Lower lobe of right lung (tissue), 2 donors: ENCODE data around the gene FAM228B. TPM values are rescaled to one million over a fixed set of nuclear protein-coding genes. Genes with fewer than 3 reads are reported as not detected.

Experiments used
- ATAC-seq, 2 donors: fragments of 200-7000 bp; cut with Tn5 transposase; one replicate each; pipeline ENCODE4 v1.9.1; 2020 to 2022; ENCODE audit warnings: mild to moderate bottlenecking in 2 of 2, moderate library complexity in 2 of 2
- DNase-seq: peaks from one replicate; pipeline ENCODE4 v3.0.0-alpha.2; 2020
- H3K27ac ChIP-seq: fragments of 200-600 bp; one replicate; pipeline ENCODE4 v1.8.0; 2022
- H3K27me3 ChIP-seq: fragments of 200-600 bp; one replicate; pipeline ENCODE4 v1.8.0; 2022; ENCODE audit warnings: low read depth
- H3K36me3 ChIP-seq: fragments of 200-600 bp; one replicate; pipeline ENCODE4 v1.8.0; 2022; ENCODE audit warnings: mild to moderate bottlenecking
- H3K4me1 ChIP-seq: fragments of 200-600 bp; one replicate; pipeline ENCODE4 v1.8.0; 2022
- H3K4me3 ChIP-seq: fragments of 200-600 bp; one replicate; pipeline ENCODE4 v1.8.0; 2022; ENCODE audit warnings: mild to moderate bottlenecking
- H3K9me3 ChIP-seq: fragments of 200-600 bp; one replicate; pipeline ENCODE4 v1.8.0; 2022
- intact Hi-C: fragments of 100-400 bp; cut with DNase I; formaldehyde crosslinking; loops from one replicate; pipeline ENCODE4 v1.11.0; 2022
- total RNA-seq: library from RNA; stranded (reverse); fragmentation: NEBNext Ultra II Directional; extraction: Animal tissue kit (Norgen Biotek cat#: 25700); gene quantifications from one replicate; pipeline ENCODE4 v1.2.1, GENCODE V29; 2021
- TF ChIP-seq, protein P1 (sequence below): fragments of 200-600 bp; IDR thresholded peaks from one replicate; pipeline ENCODE4 v1.8.0; 2022; ENCODE audit warnings: antibody characterized with exemption, mild to moderate bottlenecking
- donor health status: DM: no; HTN: yes; CAD: no; lungs with severe emphysema.

FAM228B gene
- total RNA-seq, 1 donor from 2014 or later = 25.4 TPM

GRCh38 chr2:24101992-24102391 is 21.3 kb upstream of the FAM228B start:
- no peaks in the 10 kb centered on the region for H3K36me3 ChIP-seq
- TF ChIP-seq, protein P1, sequence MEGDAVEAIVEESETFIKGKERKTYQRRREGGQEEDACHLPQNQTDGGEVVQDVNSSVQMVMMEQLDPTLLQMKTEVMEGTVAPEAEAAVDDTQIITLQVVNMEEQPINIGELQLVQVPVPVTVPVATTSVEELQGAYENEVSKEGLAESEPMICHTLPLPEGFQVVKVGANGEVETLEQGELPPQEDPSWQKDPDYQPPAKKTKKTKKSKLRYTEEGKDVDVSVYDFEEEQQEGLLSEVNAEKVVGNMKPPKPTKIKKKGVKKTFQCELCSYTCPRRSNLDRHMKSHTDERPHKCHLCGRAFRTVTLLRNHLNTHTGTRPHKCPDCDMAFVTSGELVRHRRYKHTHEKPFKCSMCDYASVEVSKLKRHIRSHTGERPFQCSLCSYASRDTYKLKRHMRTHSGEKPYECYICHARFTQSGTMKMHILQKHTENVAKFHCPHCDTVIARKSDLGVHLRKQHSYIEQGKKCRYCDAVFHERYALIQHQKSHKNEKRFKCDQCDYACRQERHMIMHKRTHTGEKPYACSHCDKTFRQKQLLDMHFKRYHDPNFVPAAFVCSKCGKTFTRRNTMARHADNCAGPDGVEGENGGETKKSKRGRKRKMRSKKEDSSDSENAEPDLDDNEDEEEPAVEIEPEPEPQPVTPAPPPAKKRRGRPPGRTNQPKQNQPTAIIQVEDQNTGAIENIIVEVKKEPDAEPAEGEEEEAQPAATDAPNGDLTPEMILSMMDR = no peak

GRCh38 chr2:24102677-24103076 is 20.6 kb upstream of the FAM228B start:
- ATAC-seq = no peak
- DNase-seq = no peak
- no peaks in the 10 kb centered on the region for H3K4me1 ChIP-seq
- H3K4me3 ChIP-seq = no peak overlapping the region
- intact Hi-C loops = no loop called here
- H3K27me3 ChIP-seq = no peaks in the 10 kb centered on the region
- no peaks in the 10 kb centered on the region for H3K9me3 ChIP-seq
- TF ChIP-seq, protein P1 = no peak
- no peak overlapping the region for H3K27ac ChIP-seq
- H3K36me3 ChIP-seq = no peaks in the 10 kb centered on the region

More at GRCh38 chr2:24101992-24102391, 21.3 kb upstream of the FAM228B start:
- no peak for DNase-seq
- H3K27ac ChIP-seq = no peak overlapping the region
- H3K9me3 ChIP-seq = no peaks in the 10 kb centered on the region
- intact Hi-C loops = no loop called here
- H3K27me3 ChIP-seq = no peaks in the 10 kb centered on the region
- no peak overlapping the region for H3K4me3 ChIP-seq
- no peak for ATAC-seq
- H3K4me1 ChIP-seq = no peaks in the 10 kb centered on the region

DNA sequence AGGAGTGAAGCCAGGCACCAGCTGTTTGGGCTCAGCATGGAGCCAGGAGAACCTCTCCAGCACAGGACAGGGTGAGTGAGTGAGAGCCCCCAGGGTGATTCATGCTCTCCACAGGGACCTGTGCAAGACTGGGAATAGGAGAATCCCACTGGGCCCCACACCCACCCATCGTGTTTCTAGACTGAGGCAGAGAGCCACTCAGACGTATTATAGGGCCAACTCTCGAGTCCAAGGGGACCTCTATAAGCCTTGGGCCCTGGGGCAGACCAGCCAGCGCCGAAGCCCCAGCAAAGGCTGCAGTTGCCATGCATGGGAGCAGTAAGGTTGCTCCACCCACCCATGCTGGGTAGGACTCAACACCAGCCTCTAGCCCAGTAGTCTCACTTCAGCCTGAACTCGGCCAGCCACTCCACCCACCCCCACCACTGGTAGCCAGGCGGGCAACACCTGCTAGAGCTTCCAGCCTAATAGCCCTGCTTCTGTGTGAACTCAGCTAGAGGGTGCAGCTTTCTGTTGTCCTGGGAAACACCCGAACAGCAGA is 19.1 kb upstream of the FAM228B start:
- H3K9me3 ChIP-seq = peaks cover 2% of the 10 kb centered on the region
- ATAC-seq = no peak
- no peak overlapping the region for H3K4me3 ChIP-seq
- H3K27me3 ChIP-seq = no peaks in the 10 kb centered on the region
- TF ChIP-seq, protein P1 = no peak
- no peaks in the 10 kb centered on the region for H3K36me3 ChIP-seq
- no peak for DNase-seq
- intact Hi-C loops = no loop called here
- no peak overlapping the region for H3K27ac ChIP-seq
- no peaks in the 10 kb centered on the region for H3K4me1 ChIP-seq

- DNase-seq = no peak
- ATAC-seq = no peak
- Histone ChIP-seq H3K27ac (no peak overlapping the region), H3K4me3 (no peak overlapping the region), H3K27me3 (no peaks in the 10 kb centered on the region), H3K36me3 (no peaks in the 10 kb centered on the region), H3K9me3 (peaks cover 2% of the 10 kb centered on the region), H3K4me1 (no peaks in the 10 kb centered on the region)
- intact Hi-C loops = no loop called here
- TF ChIP-seq, protein P1 = no peak
Observed at GRCh38 chr2:24104906-24105305, 18.4 kb upstream of the FAM228B start.

DNA sequence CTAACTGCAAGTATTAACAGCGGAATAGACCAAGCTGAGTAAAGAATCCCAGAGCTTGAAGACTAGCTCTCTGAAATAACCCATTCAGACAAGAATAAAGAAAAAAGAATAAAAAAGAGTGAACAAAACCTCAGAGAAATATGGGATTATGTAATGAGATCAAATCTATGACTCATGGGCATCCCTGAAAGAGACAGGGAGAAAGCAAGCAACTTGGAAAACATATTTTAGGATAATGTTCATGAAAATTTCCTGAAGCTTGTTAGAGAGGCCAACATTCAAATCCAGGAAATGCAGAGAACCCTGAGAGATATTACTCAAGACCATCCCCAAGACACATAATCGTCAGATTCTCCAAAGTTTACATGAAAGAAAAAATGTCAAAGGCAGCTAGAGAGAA is 17.5 kb upstream of the FAM228B start:
- no peak overlapping the region for H3K4me3 ChIP-seq
- DNase-seq = no peak
- TF ChIP-seq, protein P1 = no peak
- H3K36me3 ChIP-seq = no peaks in the 10 kb centered on the region
- no peaks in the 10 kb centered on the region for H3K27me3 ChIP-seq
- no peak for ATAC-seq
- no peak overlapping the region for H3K27ac ChIP-seq
- H3K4me1 ChIP-seq = no peaks in the 10 kb centered on the region
- peaks cover 2% of the 10 kb centered on the region for H3K9me3 ChIP-seq
- intact Hi-C loops = no loop called here

DNA sequence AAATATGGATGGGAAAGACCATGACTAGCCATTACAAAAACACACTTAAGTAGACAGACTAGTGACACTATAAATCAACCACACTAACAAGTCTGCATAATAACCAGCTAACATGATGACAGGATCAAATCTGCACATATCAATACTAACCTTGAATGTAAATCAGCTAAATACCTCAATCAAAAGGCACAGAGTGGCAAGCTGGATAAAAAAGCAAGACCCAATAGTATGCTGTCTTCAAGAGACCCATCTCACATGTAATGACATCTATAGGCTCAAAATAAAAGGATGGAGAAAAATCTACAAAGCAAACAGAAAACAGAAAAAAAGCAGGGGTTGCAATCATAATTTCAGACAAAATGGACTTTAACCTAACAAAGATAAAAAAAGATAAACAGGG is 16.5 kb upstream of the FAM228B start:
- no peak overlapping the region for H3K4me3 ChIP-seq
- H3K27ac ChIP-seq = no peak overlapping the region
- intact Hi-C loops = no loop called here
- peaks cover 2% of the 10 kb centered on the region for H3K9me3 ChIP-seq
- no peaks in the 10 kb centered on the region for H3K36me3 ChIP-seq
- DNase-seq = no peak
- H3K27me3 ChIP-seq = no peaks in the 10 kb centered on the region
- TF ChIP-seq, protein P1 = no peak
- no peak for ATAC-seq
- no peaks in the 10 kb centered on the region for H3K4me1 ChIP-seq
